Left lung (tissue), 10 donors: ENCODE results near the gene PLA2G2D. TPM values are rescaled to one million over a fixed set of nuclear protein-coding genes. Genes with fewer than 3 reads are reported as not detected.

Experiments used
- ATAC-seq: fragments of 200-7000 bp; cut with Tn5 transposase; one replicate; pipeline ENCODE4 v1.9.1; 2020; ENCODE audit warnings: moderate library complexity
- DNase-seq, 4 donors: peaks; one replicate each; pipeline ENCODE4 v3.0.0-alpha.2; 2013 to 2020
- H3K27ac ChIP-seq, 2 donors: fragments of 200-600 bp; sonication (generic) in 1 of 2; one replicate each; pipeline versions ENCODE4 v1.5.0 to v1.8.0; 2020 to 2021
- H3K27me3 ChIP-seq, 2 donors: fragments of 200-600 bp; sonication (generic) in 1 of 2; one replicate each; pipeline versions ENCODE4 v1.5.0 to v1.8.0; 2020 to 2021
- H3K36me3 ChIP-seq, 2 donors: fragments of 200-600 bp; sonication (generic) in 1 of 2; one replicate each; pipeline versions ENCODE4 v1.5.0 to v1.8.0; 2020 to 2021
- H3K4me1 ChIP-seq, 2 donors: fragments of 200-600 bp; one replicate each; pipeline ENCODE4 v1.8.0; 2021
- H3K4me3 ChIP-seq, 2 donors: fragments of 200-600 bp; sonication (generic) in 1 of 2; one replicate each; pipeline versions ENCODE4 v1.5.0 to v1.8.0; 2020 to 2021; ENCODE audit warnings: mild to moderate bottlenecking in 1 of 2
- H3K9me3 ChIP-seq, 2 donors: fragments of 200-600 bp; sonication (generic) in 1 of 2; one replicate each; pipeline versions ENCODE4 v1.5.0 to v1.8.0; 2020 to 2021
- CTCF ChIP-seq, 2 donors: fragments of 200-600 bp; sonication (generic) in 1 of 2; IDR thresholded peaks; one replicate each; pipeline versions ENCODE4 v1.5.0 to v1.8.0; 2021; ENCODE audit warnings: antibody characterized with exemption in 2 of 2
- intact Hi-C, 2 donors: fragments of 100-400 bp; cut with DNase I; formaldehyde crosslinking; loops; one replicate each; pipeline versions ENCODE4 v1.11.2 to v1.14.2; 2022
- polyA plus RNA-seq, 6 donors: library from polyadenylated mRNA; unstranded; fragments of 120-200 nt; gene quantifications; one replicate each; pipeline ENCODE4 v1.2.1, GENCODE V29; 2013; ENCODE audit not compliant: insufficient read length in 6 of 6
- total RNA-seq, 2 donors: library from RNA; stranded (reverse); fragmentation: NEBNext Ultra II Directional; extraction: Animal tissue kit (Norgen Biotek cat#: 25700); gene quantifications; one replicate each; pipeline ENCODE4 v1.2.1, GENCODE V29; 2021
- donor health status: DM: no; HTN: yes; CAD: no.
- donor health status: DM: no; HTN: no; CAD: no.

Gene PLA2G2D
- total and polyA plus RNA-seq, 8 donors, result 0.07 to 0.15 (median 0.09) TPM; not detected in 3

GRCh38 chr1:20123722-20124455, 4.6 kb upstream of the PLA2G2D start:
- Histone ChIP-seq H3K36me3 (no peaks in the 10 kb centered on the region), H3K27me3 (no peaks in the 10 kb centered on the region), H3K9me3 (no peaks in the 10 kb centered on the region), H3K4me3 (no peak overlapping the region), H3K4me1 (peaks cover 2 to 3% of the 10 kb centered on the region in 2 donors), H3K27ac (no peak overlapping the region)
- no peak for TF ChIP-seq CTCF (IDR thresholded peaks at IDR 0.05)
- peak in 1 of 4 donors; percentile 4 for DNase-seq
- ATAC-seq, result no peak
- intact Hi-C loops, result no loop called here

GRCh38 chr1:20120796-20121195, 1.5 kb upstream of the PLA2G2D start:
- Histone ChIP-seq H3K9me3 (no peaks in the 10 kb centered on the region), H3K4me1 (peaks cover 2 to 3% of the 10 kb centered on the region in 2 donors), H3K4me3 (no peak overlapping the region), H3K27ac (no peak overlapping the region), H3K36me3 (no peaks in the 10 kb centered on the region), H3K27me3 (no peaks in the 10 kb centered on the region)
- ATAC-seq, result no peak
- no peak for DNase-seq
- intact Hi-C loops, result no loop called here
- TF ChIP-seq CTCF (IDR thresholded peaks at IDR 0.05), result no peak

GRCh38 chr1:20117236-20117635, 2.1 kb downstream of the PLA2G2D start:
- Histone ChIP-seq H3K4me3 (no peak overlapping the region), H3K27ac (no peak overlapping the region), H3K36me3 (no peaks in the 10 kb centered on the region), H3K9me3 (no peaks in the 10 kb centered on the region), H3K4me1 (no peaks in the 10 kb centered on the region), H3K27me3 (no peaks in the 10 kb centered on the region)
- no peak for TF ChIP-seq CTCF (IDR thresholded peaks at IDR 0.05)
- intact Hi-C loops, result no loop called here
- ATAC-seq, result no peak
- DNase-seq, result no peak

- no peaks in the 10 kb centered on the region for H3K27me3 ChIP-seq
- H3K9me3 ChIP-seq, result no peaks in the 10 kb centered on the region
- no peaks in the 10 kb centered on the region for H3K36me3 ChIP-seq
- intact Hi-C loops, result no loop called here
- no peak for TF ChIP-seq CTCF (IDR thresholded peaks at IDR 0.05)
- no peaks in the 10 kb centered on the region for H3K4me1 ChIP-seq
- no peak for ATAC-seq
- H3K27ac ChIP-seq, result no peak overlapping the region
- no peak overlapping the region for H3K4me3 ChIP-seq
- DNase-seq, result no peak
Observed at GRCh38 chr1:20115916-20116315, 3.4 kb downstream of the PLA2G2D start.

- H3K4me1 ChIP-seq, result no peaks in the 10 kb centered on the region
- H3K4me3 ChIP-seq, result no peak overlapping the region
- no peak for TF ChIP-seq CTCF (IDR thresholded peaks at IDR 0.05)
- intact Hi-C loops, result no loop called here
- no peaks in the 10 kb centered on the region for H3K36me3 ChIP-seq
- no peaks in the 10 kb centered on the region for H3K9me3 ChIP-seq
- no peak for ATAC-seq
- H3K27me3 ChIP-seq, result no peaks in the 10 kb centered on the region
- no peak overlapping the region for H3K27ac ChIP-seq
- no peak for DNase-seq
Observed at GRCh38 chr1:20115479-20115878, 3.9 kb downstream of the PLA2G2D start.
